ENCODE results near the gene FCGR2B.

FCGR2B gene

GRCh38 chr1:161726473-161727255 lies 63.7 kb downstream of the FCGR2B start (continued):
- TF ChIP-seq ZNF473 (tag by site-specific recombination; IDR thresholded peaks at IDR 0.05) (no peak), SETDB1 (IDR thresholded peaks at IDR 0.05; ENCODE audit: insufficient read length, low read length) (no peak), TSHZ1 (tag by site-specific recombination; IDR thresholded peaks at IDR 0.05; ENCODE audit: borderline replicate concordance) (no peak), ZFP41 (tag by site-specific recombination; IDR thresholded peaks at IDR 0.05; ENCODE audit: borderline replicate concordance) (no peak), ZNF792 (tag by site-specific recombination; IDR thresholded peaks at IDR 0.05) (no peak), ZFHX2 (tag by site-specific recombination; conservative IDR thresholded peaks at IDR 0.05) (no peak), ZNF701 (tag by site-specific recombination; IDR thresholded peaks at IDR 0.05) (no peak), ZNF292 (tag by site-specific recombination; IDR thresholded peaks at IDR 0.05; ENCODE audit: borderline replicate concordance, low read depth) (no peak), SCRT2 (tag by site-specific recombination; IDR thresholded peaks at IDR 0.05) (no peak), MEIS1 (CRISPR knock-in tag; IDR thresholded peaks at IDR 0.05; ENCODE audit: borderline replicate concordance) (no peak), ZNF785 (tag by site-specific recombination; IDR thresholded peaks at IDR 0.05) (no peak), KLF9 (tag by site-specific recombination; IDR thresholded peaks at IDR 0.05; ENCODE audit: low read depth) (peak; percentile 65; the same call in 1 of the 2 replicates), ZNF830 (tag by site-specific recombination; IDR thresholded peaks at IDR 0.05; ENCODE audit: low read depth) (no peak), FEZF1 (tag by site-specific recombination; IDR thresholded peaks at IDR 0.05) (no peak), ZBTB10 (tag by site-specific recombination; IDR thresholded peaks at IDR 0.05) (peak; percentile 68), ZBTB20 (tag by site-specific recombination; IDR thresholded peaks at IDR 0.05) (peak; percentile 72; the same call in 1 of the 2 replicates), ZNF26 (tag by site-specific recombination; IDR thresholded peaks at IDR 0.05) (no peak), ZNF670 (tag by site-specific recombination; IDR thresholded peaks at IDR 0.05; ENCODE audit: low read depth) (no peak), GLI4 (tag by site-specific recombination; IDR thresholded peaks at IDR 0.05) (peak; percentile 60; the same call in 1 of the 2 replicates), ZFP3 (tag by site-specific recombination; IDR thresholded peaks at IDR 0.05; ENCODE audit: low read depth) (no peak), ZBTB17 (tag by site-specific recombination; IDR thresholded peaks at IDR 0.05) (no peak; the same call in 1 of the 2 replicates), EGR2 (tag by site-specific recombination; IDR thresholded peaks at IDR 0.05; ENCODE audit: low read depth) (peak; percentile 47; the same call in 1 of the 2 replicates), ZNF394 (tag by site-specific recombination; IDR thresholded peaks at IDR 0.05; ENCODE audit: borderline replicate concordance) (0 out of 2 replicates have a peak, but pooled peaks have one; percentile 25), ZNF843 (tag by site-specific recombination; IDR thresholded peaks at IDR 0.05) (no peak; the same call in 1 of the 2 replicates), ZNF341 (tag by site-specific recombination; IDR thresholded peaks at IDR 0.05; ENCODE audit: low read depth) (peak; percentile 85), ZNF76 (tag by site-specific recombination; IDR thresholded peaks at IDR 0.05; ENCODE audit: borderline replicate concordance, low read depth) (peak; percentile 68), PRDM4 (tag by site-specific recombination; IDR thresholded peaks at IDR 0.05) (peak; percentile 51; the same call in 1 of the 2 replicates), ZNF571 (tag by site-specific recombination; IDR thresholded peaks at IDR 0.05) (no peak), ZNF433 (tag by site-specific recombination; IDR thresholded peaks at IDR 0.05; ENCODE audit: low read depth) (no peak), ZNF223 (tag by site-specific recombination; IDR thresholded peaks at IDR 0.05) (peak; percentile 68; the same call in 1 of the 2 replicates)

Data from HEK293 (cell line).